ENCODE results near the gene SAMD9L.
A peak's percentile ranks its signal among the peaks of the same experiment; 100 is the strongest.
"Not testable (repeated sequence)": the region's sequence is repeated elsewhere in the genome, so short reads cannot be mapped to it uniquely, and the experiment has no call there.

Gene SAMD9L

DNA sequence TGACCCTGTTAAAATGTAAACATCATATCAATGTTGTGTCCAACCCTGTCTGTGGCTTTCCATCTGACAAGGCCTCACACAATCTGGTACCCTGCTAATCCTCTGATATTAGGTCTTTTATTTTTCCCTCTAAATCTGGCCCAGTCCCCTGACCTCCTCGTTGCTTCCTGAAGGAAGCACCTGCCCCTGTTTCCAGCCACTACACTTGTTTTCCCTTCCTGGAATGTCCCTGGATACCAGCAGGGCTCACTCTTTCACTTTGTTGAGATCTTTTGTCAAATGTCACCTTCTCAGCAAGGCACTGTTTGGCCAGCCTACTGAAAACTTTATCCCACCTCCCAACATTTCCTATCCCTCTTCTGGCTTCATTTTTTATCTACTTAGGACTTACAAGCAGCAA is 2.1 kb downstream of the SAMD9L start:
- DNase-seq (ENCODE audit: low spot score): no peak

DNA sequence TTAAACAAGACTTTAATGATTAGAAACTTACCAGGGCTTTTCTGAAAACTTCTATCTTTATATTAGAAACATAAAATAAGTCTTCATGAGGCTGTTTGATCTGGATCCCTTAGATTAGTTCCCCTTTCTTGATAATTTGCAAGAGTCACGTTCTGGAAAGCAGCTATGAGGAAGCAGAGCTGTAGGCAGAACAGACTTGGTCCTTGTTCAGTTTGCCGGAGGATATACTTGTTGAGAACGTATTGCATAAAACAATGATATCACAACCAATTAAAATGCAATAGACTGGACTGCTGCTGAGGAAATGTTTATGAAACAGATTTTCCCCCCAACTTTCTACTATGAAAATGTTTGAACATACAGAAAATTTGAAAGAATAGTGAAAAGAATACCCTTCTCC is 2.8 kb downstream of the SAMD9L start:
- DNase-seq (ENCODE audit: low spot score): no peak

DNA sequence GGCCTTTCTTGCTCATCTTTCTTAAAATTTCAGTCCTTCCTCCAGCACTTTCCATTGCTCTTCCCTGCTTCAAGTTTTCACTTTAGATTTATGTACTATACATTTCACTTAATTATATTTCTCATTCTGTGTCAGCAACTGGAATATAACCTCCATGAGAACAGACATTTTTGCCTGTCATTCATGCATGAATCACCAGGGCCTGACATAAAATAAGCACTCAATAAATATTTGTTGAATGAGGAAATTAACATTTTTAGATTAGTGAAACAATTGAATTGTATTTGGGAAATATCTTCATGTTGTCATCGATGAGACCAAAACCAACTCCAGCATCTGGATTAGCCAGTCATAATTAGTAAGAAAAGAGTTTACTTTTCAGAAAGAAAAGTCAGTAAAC is 6.1 kb downstream of the SAMD9L start:
- no peak for DNase-seq (ENCODE audit: low spot score)

DNA sequence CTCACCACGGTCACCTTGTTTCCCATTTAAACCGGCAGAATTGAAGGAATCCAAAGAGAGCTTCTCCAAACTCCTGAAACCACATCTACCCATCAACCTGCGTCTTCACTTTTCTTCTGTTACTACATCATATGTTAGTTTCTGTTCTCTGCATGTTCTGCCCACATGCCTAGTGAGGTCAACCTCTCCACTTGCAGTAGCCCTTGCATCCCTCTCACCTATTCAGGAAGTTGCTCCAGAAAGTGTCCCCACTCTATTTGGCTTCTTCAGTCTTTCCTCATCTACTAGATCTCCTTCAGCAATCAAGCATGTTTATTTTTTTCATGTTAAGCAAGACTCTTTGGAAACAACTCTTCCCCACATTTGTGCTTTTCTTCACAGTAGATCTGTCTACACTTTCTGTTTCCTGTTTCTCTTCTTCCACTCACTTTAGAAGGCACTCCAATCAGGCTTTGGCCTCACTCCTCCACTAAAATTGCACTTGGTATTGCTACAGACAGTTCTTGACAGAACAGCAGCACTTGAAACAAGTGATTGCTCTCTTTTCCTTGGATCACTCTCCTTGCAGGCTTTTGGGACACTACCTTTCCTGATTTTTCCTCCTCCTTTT is 7.5 kb downstream of the SAMD9L start:
- DNase-seq (ENCODE audit: low spot score): no peak

DNA sequence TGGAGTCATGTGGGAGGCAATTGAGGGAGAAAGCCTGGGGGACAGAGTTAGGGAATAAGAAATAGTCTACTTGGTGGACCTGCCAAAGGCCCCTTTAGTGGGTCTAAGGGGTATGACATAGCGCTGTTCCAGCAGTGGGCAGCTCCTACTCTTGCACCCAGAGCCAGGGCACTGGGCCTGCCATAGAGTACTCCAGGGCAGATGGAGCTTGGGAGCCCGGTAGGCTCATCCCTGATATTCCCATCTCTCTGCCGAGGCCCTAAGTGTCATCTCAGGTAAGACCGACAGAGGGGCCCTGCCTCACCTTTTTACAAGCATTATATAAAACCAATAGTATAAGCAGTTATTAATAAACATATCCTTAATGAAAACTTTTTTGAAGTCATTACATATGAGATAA is 9.6 kb downstream of the SAMD9L start:
- DNase-seq (ENCODE audit: low spot score): no peak

DNA sequence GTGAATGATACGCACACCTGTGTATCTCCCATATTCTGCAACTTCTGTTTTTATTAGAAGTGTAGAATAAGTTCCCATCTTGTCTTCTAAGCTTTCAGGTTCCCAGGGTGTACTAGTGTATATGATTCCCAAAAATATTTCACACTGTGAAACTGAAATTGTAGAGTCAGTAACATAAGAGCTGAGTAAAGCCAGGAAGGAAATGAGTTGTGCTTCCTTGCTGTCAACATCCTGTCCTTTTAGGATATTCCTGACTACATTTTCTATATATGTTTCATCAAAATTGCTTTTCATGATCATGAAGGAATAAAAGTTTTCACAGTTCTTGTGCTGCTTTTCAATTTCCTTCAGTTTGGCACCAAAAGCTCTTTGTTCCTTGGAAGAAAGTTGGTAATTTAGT is 15.2 kb downstream of the SAMD9L start:
- DNase-seq (ENCODE audit: low spot score): no peak

DNA sequence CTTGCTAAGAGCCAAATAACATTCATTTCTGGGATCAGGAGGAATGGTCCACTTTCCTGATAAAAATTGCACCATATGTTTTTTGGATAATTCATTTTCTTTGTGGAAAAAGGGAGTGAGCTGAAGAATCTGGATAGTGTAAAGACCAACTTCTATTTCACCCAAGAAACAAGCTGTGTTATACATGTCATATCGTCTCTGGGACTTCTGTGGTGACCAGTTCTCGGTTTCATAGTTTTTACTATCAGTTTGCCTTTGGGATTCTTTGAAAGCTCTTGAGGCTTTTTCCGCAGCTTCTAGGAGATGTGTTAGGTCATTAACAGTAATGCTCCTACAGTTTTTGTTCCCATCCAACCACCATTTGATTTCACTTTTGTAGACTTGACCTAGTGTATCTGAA is 16.0 kb downstream of the SAMD9L start:
- DNase-seq (ENCODE audit: low spot score): no peak

DNA sequence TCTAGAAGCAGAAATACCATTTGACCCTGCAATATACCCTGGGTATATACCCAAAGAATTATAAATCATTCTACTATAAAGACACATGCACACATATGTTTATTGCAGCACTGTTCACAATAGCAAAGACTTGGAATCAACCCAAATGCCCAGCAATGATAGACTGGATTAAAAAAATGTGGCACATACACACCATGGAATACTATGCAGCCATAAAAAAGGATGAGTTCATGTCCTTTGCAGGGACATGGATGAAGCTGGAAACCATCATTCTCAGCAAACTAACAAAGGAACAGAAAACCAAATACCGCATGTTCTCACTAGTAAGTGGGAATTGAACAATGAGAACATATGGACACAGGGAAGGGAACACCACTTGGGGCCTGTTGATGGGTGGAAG is 21.2 kb downstream of the SAMD9L start:
- DNase-seq (ENCODE audit: low spot score): not testable (repeated sequence)

DNA sequence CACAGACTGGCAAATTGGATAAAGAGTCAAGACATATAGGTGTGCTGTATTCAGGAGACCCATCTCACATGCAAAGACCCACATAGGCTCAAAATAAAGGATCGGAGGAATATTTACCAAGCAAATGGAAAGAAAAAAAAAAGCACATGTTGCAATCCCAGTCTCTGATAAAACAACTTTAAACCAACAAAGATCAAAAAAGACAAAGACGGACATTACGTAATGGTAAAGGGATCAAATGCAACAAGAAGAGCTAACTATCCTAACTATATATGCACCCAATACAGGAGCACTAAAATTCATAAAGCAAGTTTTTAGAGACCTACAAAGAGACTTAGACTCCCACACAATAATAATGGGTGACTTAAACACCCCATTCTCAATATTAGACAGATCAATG is 24.7 kb downstream of the SAMD9L start:
- DNase-seq (ENCODE audit: low spot score): not testable (repeated sequence)

DNA sequence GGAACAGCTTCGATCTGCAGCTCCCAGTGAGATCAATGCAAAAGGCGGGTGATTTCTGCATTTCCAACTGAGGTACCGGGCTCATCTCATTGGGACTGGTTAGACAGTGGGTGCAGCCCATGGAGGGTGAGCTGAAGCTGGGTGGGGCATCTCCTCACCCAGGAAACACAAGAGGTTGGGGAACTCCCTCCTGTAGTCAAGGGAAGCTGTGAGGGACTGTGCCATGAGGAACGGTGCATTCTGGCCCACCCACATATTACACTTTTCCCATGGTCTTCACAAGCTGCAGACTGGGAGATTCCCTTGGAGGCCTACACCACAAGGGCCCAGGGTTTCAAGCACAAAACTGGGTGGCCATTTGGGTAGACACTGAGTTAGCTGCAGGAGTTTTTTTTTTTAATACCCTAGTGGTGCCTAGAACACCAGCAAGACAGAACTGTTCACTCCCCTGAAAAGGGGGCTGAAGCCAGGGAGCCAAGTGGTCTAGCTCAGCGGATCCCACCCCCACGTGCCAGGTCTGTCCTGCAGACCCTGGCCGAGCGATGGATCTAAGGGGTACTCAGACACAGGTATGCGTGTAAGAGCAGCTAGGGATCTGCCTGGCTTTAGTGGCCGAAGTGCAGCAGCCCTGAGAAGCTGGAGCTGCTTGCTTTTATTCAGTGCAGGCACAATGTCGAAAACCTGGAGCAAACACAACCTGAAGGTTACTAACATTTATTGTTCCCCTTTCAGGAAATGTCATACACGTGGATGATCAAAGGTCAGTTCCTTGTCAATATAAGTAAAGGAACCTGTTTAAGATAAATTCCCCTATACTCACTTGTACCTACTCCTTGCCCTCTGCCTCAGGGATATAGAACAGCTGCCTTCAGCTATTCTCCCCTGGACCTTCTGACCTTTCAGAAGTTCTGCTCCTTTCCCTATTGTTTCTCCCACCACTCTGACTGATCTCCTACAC is 27.3 kb downstream of the SAMD9L start:
- DNase-seq (ENCODE audit: low spot score): no peak

DNA sequence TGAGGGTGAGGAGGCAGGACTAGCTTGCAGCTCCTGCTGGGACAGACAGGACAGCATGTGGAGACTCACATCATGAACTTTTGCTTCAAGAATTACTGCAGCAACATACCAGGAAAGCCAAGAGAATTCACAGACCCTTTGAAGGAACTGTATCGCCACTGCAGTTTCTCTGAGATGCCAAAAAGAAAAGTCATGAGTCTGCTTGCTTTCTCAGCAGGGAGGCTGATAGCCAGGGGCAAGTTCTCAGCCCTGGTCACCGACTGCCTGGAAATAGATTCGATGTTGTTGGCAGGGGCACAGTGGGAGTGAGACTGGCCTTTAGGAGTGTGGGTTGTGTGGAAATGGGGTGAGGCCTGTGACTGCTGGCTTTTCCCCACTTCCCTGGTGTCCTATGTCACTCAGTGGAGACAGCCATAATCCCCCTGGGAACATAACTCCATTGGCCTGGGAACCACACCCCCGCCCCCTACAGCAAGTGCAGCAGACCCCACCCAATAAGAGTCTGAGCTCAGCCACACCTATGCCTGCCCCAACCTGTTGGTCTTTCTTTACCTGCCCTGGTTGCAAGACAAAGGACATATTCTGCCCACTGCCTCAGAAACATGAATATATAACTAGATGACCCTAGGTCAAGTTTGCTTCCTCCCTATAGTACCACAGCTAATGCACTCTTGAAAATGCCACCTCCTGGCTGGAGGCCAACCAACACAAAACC is 28.8 kb downstream of the SAMD9L start:
- DNase-seq (ENCODE audit: low spot score): no peak

DNA sequence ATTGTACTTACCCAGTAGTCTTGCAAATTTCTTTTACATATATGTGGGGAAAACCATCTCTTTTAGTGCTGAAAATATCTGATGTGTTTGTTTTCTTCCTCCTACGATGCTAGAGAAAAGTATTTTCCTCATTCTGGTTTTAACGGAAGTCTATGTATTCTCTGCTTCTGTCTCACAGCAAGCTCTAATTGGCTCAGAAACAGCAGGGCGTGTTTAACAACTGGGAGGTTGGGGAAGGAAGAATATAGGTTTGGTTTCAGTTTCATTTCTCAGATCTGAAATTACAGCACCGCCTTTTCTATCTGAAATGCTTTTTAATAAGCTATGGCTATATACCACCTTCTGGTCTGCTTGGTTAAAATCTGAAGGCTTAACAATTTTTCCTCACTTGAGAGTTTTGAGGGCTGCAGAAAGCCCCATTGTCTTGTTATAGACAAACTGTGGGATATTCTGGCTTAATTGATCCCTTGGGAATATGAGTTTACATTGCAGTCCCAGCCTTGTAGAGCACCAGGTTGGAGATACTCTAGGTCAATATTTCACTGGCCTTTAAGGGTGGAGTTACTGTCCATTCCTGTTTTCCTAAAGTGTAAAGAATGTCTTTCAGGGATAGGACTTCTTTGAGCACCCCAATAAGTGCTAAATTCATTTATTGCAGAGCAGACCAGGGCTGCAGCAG is 30.2 kb downstream of the SAMD9L start, which contains the start of gene SAMD9:
SAMD9 (minus strand) TSS at position 128 of the 679 bp plus-strand sequence. CDS start 11,882 bp downstream, outside the sequence.
- peak; percentile 96 for DNase-seq (ENCODE audit: low spot score)

DNA sequence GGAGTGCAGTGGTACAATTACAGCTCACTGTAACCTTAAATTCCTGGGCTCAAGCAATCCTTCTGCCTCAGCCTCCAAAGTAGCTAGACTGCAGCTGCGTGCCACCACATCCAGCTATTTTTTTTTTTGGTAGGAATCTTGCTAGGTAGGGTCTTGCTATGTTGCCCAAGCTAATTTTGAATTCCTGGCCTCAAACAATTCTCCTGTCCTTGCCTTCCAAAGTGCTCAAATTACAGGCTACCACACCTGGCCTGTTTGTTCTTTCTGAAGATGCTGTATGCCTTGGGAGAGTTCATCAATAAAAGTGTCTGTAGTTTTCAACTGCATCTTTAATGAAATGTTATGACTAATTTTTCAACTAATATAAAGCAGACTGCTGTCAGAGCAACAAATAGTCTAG is 30.9 kb downstream of the SAMD9L start:
- DNase-seq (ENCODE audit: low spot score): no peak

DNA sequence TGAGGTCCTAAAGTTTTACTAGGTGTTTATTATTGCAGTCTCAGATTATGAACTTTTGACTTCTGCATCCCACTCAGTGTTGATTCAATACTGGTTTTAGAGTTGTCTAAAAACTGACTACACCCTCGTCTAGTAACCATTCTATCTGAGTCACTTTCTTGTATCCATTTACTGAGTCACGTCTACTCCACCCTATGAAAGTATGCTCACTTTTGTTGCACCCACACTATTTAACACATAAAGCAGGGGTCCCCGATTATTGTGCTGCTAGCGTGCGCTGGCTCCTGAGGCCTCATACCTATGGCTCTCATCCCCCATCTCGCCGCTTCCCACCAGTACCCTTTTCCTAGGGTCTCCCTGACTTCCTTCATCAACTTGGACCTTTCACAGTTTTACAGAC is 32.4 kb downstream of the SAMD9L start:
- no peak for DNase-seq (ENCODE audit: low spot score)

DNA sequence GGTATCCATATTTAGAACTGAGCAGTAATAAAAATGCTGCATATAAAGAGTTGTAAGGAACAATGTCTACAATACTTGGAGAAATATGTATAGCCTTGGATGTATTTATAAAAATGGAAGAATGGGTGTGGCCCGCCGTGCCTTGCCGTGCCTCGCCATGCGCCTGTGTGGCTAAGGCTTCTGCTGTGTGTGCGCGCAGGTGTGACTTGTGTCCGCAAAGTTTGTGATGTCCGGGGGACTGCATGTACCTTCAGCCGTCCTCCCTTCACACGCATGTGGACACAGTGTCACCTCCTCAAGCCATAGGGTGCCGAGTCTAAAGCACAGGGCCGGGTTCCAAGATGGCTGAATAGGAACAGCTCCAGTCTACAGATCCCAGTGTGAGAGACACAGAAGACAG is 40.2 kb downstream of the SAMD9L start:
- DNase-seq (ENCODE audit: low spot score): no peak

DNA sequence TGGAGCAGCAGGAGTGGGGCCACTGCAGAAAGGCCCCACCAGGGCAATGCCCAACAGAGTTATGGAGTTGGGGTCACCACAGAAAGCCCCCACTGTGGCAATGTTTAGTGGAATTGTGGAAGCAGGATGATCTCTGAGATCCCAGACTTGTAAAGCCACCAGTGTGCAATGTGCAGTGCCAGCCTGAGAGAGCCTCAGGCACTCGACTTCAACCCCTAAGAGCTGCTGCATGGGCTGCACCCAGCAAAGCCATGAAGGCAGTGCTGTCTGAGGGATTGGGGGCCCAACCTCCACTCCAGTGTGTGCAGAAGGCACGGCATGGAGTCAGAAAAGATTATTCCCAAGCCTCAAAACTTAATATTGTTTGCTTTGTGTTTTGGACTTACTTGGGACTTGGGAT is 50.8 kb downstream of the SAMD9L start:
- no peak for DNase-seq (ENCODE audit: low spot score)

DNA sequence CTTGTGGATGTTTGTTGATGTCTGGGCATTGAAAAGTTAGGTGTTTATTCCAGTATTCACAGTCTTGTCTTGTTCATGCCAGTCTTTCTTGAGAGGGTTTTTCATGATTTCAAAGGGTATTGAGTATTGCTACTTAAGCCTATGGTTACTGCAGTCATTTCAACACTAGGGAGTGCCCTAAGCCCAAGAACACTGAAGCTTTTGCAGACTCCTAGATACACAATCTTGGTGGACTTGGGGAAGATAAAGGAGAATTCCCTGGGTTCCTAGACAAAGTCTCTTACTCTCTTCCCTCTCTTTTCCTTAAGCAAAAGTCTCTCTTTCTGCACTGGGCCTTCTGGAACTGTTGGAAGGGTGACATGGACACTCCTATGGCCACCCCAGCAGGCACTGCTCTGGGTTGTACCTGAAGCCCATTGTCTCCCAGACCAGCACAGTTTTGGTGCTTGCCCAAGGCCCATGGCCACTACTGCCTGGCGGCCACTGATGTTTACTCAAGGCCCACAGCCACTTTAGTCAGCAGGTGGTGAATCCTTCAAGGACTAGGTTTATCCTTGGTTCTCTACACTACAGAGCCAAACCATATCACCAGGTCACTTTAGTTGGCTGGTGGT is 55.3 kb downstream of the SAMD9L start:
- peak; percentile 45 for DNase-seq (ENCODE audit: low spot score)
